Measurements from ENCODE around the gene MAGED1.
"Not testable (repeated sequence)": the region's sequence is repeated elsewhere in the genome, so short reads cannot be mapped to it uniquely, and the experiment has no call there.

Gene MAGED1

GRCh38 chrX:51896626-51897025 lies 3.2 kb downstream of the MAGED1 start:
- DNase-seq (ENCODE audit: low read depth in 3 of 3), result no peak

GRCh38 chrX:51899741-51900140 lies 6.3 kb downstream of the MAGED1 start:
- DNase-seq (ENCODE audit: low read depth in 3 of 3), result no peak

- no peak for DNase-seq (ENCODE audit: low read depth in 3 of 3)
Measured at GRCh38 chrX:51902510-51903050, 9.2 kb downstream of the MAGED1 start.

GRCh38 chrX:51905152-51905551 lies 11.7 kb downstream of the MAGED1 start:
- DNase-seq (ENCODE audit: low read depth in 3 of 3), result not testable (repeated sequence)

GRCh38 chrX:51905711-51906110 lies 12.3 kb downstream of the MAGED1 start:
- no peak for DNase-seq (ENCODE audit: low read depth in 3 of 3)

GRCh38 chrX:51917604-51918003 lies 24.2 kb downstream of the MAGED1 start:
- DNase-seq (ENCODE audit: low read depth in 3 of 3), result no peak

- no peak for DNase-seq (ENCODE audit: low read depth in 3 of 3)
Measured at GRCh38 chrX:51922561-51922960, 29.1 kb downstream of the MAGED1 start.

- DNase-seq (ENCODE audit: low read depth in 3 of 3), result no peak
Measured at GRCh38 chrX:51931566-51932150, 38.2 kb downstream of the MAGED1 start.

All from stimulated activated CD4-positive, alpha-beta T cell treated with anti-CD3 and anti-CD28 coated beads, TNF-alpha, amount 100 ng/mL, for 4 hours (primary cell).